SK-N-MC (cell line): ENCODE measurements around the gene AAGAB.

Experiments
- EZH2 ChIP-seq: fragments of 200-600 bp; sonication (generic); IDR thresholded peaks from one replicate; pipeline ENCODE4 v1.6.1; 2017; ENCODE audit warnings: antibody characterized with exemption
- FOXP2 ChIP-seq: optimal IDR thresholded peaks from 2 replicates; pipeline ENCODE3; 2011; ENCODE audit warnings: mild to moderate bottlenecking, moderate library complexity; ENCODE audit not compliant: insufficient read depth; ENCODE audit errors: extremely low read length, control extremely low read depth
- POLR2AphosphoS5 ChIP-seq: IDR thresholded peaks from 2 replicates; pipeline ENCODE4 v1.6.1; 2012; ENCODE audit warnings: mild to moderate bottlenecking, low read depth, low read length, borderline replicate concordance

- TF ChIP-seq EZH2 (no peak), POLR2AphosphoS5 (no peak), FOXP2 (no peak)
Measured at GRCh38 chr15:67259379-67259778, 4.9 kb upstream of the AAGAB start.
